GM12801 (cell line): ENCODE results near the gene CRELD1.

Source experiments
- TF ChIP-seq, protein P1 (sequence below): IDR thresholded peaks from one replicate; pipeline ENCODE4 v1.5.1; 2011; ENCODE audit warnings: control low read depth; ENCODE audit not compliant: insufficient read length; ENCODE audit errors: extremely low read depth

CRELD1 gene

DNA sequence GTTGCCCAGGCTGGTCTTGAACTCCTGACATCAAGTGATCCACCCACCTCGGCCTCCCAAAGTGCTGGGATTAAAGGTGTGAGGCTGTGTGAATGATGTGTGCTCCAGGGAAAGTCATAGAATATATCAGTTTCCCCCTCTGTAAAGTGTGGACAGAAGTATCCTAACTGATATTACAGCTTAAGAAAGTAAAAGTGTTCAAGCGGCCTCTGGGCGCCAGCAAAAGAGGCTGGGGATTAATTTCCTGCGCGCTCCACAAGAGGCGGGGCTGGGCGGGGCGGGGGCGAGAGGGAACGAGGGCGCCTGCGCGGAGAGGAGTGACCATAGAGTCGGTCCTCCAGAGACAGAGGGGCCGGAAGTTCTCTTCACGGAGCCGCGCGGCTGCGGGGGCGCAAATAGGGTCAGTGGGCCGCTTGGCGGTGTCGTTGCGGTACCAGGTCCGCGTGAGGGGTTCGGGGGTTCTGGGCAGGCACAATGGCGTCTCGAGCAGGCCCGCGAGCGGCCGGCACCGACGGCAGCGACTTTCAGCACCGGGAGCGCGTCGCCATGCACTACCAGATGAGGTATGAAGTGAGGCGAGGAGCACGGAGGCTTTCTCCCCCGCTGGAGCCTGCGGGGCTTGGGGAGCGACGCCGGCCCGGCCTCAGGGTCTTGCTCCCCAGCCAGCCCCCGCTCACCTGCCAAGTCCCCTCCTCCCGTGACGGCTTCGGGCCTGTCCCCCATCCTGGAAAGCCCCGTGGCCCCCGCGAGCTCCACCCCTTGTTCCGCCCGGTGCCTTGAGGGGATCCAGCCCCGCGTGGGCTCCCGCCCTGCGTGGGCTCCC, 43.2 kb upstream of the CRELD1 start, which contains the start of gene JAGN1:
Gene JAGN1 (plus strand): TSS at position 362 of the 823 bp plus-strand sequence. CDS start 113 bp downstream, at position 475.
- TF ChIP-seq, protein P1, sequence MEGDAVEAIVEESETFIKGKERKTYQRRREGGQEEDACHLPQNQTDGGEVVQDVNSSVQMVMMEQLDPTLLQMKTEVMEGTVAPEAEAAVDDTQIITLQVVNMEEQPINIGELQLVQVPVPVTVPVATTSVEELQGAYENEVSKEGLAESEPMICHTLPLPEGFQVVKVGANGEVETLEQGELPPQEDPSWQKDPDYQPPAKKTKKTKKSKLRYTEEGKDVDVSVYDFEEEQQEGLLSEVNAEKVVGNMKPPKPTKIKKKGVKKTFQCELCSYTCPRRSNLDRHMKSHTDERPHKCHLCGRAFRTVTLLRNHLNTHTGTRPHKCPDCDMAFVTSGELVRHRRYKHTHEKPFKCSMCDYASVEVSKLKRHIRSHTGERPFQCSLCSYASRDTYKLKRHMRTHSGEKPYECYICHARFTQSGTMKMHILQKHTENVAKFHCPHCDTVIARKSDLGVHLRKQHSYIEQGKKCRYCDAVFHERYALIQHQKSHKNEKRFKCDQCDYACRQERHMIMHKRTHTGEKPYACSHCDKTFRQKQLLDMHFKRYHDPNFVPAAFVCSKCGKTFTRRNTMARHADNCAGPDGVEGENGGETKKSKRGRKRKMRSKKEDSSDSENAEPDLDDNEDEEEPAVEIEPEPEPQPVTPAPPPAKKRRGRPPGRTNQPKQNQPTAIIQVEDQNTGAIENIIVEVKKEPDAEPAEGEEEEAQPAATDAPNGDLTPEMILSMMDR = no peak

DNA sequence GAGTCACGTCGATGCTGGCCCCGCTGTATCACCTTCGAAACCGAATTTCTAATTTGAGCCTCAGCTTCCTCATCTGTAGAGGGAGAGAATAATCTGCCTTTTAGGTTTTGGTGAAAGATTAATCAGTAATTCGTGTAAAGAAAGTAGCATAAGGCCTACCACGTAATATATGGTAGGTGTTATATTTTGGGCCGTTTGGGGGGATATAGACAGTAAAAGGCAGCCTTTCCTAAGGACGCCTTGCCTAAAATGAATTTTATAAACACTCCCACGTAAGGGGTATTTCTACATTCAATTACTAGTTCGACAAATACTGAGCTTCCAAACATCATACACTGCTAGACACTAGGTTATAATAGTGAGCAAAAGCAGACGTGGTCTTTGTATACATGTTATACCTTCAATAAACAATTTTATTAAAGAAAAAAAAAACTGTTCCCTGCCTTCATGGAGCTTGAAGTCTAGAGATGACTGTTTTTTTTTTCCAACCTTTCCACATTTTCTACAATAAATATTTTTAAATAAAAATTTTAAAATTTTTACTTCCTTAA, 42.5 kb upstream of the CRELD1 start:
- TF ChIP-seq, protein P1 = no peak

DNA sequence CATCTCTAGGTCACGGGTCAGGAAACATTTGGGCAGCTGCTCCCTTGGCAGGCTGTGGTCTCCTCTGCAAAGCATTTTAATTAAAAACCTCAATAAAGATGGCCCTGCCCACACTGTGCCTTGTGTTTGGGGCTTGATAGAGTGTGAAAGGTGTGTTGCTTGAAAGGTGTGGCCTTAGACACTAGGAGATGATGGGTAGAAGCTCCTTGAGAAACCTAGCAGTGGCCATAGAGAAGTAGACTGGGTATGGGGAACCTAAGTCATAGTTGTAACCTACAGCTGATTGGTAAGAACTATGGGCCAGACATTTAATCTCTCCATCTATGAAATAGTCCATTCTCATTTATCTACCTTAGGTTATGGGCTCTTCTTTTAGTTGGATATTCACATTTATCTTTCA, 39.9 kb upstream of the CRELD1 start:
- TF ChIP-seq, protein P1 = no peak

DNA sequence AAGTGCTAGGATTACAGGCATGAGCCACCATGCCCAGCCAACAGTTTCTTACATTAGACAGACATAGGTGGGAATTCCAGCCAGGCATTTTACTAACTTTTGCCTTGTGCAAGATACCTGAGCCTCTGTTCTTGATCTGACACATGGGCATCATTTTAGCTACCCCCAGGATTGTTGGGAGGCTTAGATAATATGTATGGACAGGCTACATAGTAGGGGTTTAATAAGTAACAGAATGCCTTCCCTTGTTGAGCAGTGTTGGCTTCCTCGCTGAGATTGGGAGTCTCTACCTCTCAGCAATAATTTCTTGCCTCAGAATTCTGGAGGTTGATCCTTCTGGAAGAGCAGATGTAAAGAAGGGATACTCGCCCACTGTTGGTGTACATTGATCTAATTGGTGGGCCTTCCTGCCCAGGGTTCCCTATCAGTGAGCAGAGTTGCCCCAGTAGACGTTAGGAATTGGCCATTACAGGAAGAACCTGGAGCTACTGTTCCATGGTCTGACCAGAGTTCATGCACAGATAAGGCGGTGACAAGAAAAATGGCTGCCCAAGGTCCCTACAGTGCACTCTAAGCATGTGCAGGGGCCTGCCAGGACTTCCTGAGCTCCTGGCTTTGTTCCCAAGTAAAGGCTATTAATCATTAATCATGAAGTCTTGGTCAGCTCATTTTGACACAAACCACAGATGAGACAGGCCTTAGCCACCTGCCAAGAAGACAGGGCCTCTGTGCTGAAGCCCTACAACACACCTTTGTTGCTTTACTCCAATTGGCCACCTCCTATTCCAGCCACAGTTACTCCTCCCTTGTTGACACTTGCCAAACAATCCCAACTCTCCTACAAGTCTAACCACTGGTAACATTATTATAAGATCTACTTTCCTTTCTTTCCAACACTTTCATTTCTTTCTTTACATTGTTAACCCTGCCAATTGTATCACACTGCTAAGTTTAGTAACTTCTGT, 35.9 kb upstream of the CRELD1 start:
- TF ChIP-seq, protein P1 = no peak

DNA sequence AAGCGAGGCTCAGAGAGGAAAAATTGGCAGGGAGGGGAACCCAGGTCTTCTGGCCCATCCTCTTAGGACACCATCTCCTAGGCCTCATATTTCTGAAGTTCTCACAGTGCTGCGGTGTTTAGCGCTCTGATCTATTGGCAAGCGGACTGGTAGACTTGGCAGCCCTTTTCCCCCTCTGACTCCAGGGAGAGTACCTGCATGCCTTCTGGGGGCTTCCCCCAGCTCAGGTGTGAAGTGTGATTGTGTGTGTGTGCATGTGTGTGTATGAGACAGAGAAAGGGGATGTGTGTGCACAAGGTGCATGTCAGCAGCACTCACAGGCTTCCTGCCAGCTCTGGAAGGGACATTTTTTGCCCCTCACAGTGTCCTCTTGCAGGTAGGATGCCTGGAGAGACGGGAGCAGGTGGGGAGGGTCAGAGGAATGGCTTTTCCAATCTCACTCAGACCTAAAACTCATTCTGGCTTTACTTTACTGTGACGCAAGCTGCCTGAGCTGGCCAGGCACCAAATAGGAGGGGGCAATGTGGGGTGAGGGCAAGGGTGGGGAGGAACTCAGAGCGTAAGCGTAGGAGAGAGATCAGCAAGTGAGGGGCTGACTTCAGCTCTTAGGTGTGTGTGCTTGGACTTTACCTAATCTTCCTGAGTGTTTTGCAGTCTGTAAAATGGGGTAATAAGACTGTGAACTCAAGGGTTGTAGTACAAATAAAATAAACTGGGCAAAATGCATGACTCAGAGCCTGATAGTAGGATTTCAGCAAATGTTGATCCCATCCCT, 35.0 kb upstream of the CRELD1 start:
- TF ChIP-seq, protein P1 = no peak

DNA sequence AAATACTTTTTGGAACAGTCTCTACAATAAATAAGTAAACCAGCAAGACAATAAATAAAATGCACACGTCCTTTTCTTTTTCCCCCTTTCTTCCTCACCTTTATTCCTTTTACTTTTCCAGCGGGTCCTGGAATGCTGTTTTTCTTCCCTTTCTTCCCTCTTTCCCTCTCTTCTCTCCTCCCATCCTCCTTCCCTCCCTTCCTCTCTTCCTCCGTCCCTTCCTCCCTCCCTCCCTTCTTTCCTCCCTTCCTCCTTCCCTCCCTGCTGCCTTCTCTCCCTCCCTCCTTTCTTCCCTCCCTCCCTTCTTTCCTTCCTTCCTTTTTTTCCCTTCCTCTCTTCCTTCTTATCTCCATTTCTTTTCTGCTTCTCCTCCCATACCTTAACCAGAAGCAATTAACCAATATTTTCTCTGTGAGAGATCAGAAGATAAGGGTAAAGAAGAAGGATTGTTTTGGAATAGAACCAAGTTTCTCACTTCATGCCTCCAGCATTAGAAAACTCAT, 34.3 kb upstream of the CRELD1 start:
- TF ChIP-seq, protein P1 = no peak
